HG03520 (cell line): ENCODE data around the gene NATD1.
"Not testable (repeated sequence)": the region's sequence is repeated elsewhere in the genome, so short reads cannot be mapped to it uniquely, and the experiment has no call there.

Experiments
- ATAC-seq: cut with Tn5 transposase; IDR thresholded peaks from one replicate; pipeline ENCODE4 v1.9.1; 2021; ENCODE audit warnings: mild to moderate bottlenecking, moderate library complexity; ENCODE audit not compliant: unreplicated experiment

The NATD1 gene

DNA sequence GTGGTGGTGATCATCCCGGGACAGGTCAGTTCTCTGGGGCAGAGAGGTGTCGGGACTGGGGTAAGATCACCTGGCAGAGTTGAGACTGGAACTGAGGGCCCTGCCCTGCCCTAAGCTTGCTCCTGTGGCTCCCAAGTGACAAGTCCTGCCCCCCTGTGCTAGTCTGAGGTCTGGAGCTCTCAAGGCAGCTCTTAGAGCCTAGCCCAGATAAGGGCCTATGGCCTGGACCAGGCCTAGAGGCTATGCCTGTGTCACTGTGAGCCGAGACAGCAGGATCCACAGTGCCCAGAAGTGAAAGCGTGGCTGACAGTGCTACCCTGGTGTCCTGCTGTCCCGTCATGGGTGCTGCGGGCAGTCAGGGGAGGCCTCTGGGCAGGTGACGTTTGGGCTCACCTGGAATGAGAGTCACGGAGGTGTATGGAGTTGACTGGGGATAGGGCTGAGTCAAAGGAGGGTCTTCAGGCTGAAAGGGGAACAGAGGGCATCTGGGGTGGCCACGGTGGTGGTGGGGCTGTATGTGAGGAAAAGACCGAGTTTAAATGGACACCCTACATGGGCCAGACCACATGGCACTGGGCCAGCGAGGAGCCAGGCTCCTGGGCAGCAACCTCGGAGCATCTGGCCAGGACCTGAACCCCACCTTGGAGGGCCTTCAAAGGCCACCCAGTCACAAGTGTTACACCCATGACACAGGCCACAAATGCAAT lies 5.5 kb downstream of the NATD1 start:
- ATAC-seq: no peak

DNA sequence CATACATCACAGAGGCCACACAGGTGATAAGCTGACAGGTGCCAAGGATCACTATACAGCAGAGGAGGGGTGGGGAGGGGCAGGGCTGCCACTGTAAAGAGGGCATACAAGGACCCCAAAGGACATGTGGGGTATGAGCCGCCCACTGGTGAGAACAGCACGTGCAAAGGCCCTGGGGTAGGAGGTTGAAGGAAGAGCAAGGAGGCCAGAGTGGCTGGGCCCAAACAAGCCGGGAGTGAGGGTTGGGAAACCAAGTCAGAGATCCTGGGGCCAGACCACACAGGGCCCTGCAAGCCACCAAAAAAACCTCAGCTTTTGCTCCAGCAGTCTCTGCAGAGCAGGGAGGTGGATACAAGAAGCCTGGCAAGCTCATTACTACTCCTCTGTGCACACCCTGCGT lies 6.5 kb downstream of the NATD1 start:
- no peak for ATAC-seq

DNA sequence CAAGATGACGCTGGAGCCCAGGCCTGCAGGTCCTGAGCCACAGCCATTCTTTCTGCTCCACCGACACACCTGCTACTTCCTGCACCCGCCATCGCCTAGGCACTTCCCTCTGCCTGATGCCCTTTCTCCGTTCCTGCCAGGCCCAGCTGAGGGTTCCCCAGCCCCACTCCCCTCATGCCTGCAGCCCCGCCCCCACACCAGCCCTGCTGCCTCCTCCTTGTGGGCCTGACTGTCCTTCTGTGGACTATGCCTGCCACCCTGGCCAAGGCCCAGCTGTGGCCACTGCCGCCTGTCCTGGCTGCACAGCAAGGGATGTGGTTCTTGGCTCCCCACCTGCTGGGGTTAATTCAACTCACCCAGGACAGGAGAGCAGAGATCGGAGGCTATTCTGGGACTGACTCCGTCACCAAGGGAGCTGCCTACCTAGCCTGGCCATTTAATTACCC lies 7.5 kb downstream of the NATD1 start:
- no peak for ATAC-seq

DNA sequence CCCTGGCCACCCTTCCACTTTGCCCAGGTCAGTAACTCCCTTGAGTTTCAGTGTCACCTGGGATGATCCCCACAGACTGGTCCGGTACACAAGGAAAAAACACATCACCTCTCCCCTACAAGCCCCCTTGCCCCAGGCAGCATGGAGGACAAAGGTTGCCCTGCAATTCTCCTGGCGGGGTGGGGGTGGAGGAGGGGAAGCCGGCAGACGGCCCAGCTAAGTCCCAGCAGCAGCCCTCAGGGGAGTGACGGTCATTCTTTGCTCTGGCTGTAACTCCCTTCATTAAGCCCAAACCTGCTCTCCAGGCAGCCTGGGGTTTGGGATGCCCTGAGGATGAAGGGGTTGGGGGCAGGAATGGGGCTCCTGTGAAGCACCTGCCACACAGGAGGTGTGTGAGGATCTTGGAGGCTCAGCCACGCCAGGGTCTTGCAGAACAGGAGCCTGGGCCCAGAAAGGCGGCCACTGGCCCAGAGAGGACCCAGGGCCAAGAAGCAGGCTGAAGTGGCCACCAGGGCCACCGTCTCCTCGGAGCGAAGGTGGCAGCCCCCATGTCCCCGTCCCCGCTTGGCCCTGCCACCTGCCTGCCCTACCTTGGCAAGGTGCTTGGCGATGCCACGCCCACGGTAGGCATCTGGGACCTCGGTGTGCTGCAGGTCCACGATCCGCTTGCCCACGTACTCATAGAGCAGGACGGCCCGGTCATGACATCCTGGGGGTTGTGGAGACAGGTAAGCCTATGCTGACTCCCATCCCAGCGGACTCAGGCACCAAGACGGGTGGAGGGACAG lies 9.5 kb downstream of the NATD1 start:
- no peak for ATAC-seq

- ATAC-seq: no peak
Observed at GRCh38 chr17:21242780-21243515, 10.3 kb downstream of the NATD1 start.

DNA sequence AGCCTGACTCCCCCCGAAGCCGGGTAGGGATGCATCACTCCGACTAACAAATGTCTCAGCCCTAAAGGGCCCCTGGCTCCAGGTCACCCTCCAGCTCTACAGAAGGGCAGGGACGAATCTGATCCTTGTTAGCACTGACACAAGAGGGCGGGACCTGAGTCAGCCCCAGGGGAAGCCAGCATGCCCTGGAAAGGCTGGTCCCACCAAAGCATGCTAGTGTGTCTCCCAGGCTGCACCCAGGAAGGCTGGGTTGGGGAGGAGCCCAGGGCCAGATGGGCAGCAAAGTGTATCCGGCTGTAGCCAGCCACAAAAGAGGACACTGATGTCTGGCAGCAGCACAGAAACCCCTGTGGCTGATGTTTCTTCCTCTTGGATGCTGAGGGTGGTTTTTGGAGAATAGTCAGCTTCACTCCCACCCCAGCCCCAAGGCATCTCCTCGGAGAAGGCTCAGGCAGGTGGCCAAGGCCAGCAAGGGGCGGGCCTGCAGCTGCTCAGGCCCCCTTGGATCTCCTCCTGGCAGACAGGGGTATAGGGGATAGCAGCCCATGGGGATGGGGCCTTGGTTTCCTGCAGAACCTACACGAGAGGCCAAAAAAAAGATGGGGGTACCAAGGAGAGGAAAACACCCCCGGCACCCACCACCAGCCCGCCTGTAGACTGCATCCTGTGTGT lies 11.0 kb downstream of the NATD1 start:
- ATAC-seq: no peak

DNA sequence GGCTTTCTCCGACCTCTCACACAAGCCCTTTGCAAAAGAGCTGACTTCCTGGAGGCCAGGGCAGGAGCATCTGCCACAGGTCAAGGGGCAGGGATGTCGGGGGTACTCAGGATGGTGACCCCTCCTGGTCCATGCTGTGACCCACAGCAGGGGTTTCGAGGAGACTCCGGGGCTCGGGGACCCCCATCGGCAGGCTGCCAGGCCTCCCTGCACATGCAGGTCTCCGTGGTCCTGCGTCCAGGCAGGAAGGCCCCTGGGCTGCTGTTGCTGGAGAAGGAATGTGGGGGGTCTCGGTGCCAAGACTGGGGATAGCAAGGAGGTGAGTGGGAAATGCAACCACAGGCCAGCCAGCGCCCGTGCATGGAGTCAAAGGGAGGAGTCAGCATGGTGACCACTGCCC lies 11.6 kb downstream of the NATD1 start:
- ATAC-seq: no peak

DNA sequence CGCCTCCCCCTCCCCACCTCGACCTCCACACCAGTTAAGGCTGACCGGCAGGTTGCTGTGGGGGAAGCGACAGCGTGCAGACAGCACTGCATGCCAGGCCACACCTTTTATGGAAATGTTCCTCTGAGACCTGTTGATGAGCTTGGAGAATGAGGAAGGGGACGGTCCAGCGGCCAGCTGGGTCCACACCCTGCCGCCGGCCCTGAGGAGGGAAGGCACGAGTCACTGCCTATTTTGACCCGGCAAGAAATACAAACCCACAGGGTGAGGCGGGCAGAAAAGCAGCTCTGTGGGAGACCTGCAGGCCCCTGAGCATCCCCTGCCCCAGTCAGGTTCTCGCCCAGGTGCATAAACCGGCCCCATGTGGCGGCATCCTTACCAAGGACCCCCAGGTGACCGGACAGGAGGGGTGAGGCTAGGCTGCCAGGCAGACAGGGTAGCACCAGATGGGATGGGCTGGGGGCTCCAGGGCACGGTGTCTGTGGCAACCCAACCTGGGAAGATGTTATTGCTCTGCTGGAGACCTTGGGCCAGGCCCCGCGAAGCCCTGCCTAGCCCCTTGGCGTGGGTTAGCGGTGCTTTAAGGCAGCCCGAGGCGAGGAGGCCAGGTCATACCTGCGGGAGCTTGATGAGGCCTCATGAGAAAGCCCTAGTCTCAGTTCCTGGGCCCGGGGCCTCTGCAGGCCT lies 12.7 kb downstream of the NATD1 start:
- ATAC-seq: no peak

DNA sequence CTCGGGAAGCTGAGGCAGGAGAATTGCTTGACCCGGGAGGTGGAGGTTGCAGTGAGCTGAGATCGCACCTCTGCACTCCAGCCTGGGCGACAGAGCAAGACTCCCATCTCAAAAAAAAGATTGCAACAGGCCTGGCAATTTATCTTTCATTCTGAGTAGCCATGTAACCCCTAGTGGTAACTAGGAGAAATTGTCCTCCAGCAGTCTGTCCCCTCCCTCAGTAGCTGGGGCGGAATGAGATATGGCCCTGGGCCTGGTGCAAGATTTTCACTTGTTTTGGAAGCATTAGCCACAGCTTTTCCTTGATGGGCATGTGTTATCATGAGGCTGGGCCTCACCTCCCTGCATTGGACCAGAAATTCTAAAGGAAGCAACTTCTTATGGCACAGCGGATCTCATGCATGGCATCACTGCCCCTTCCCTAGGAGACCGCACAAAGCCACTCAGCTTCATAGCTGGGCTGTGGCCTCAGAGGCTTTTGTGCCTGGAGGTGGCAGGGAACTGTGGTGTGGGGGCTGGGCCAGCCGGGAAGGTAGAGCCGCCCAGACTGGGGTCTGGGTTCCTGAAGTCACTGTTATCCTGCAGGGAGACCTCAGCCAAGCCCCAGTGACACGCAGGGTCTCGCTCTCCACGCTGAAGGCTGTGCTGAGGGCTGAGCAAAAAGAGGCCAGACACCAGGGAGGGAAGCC lies 13.4 kb downstream of the NATD1 start:
- ATAC-seq: no peak

DNA sequence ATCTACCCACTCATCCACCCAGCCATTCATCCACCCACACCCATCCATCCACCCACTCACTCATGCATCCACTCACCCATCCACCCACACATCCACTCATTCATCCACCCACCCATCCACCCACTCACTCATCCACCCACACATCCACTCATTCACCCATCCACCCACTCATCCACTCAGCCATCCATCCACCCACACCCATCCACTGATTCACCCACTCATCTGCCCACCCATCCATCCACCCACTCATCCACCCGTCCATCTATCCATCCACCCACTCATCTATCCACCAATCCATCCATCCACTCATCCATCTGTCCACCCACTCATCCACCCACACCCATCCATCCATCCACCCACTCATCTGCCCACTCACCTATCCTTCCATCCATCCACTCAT lies 17.3 kb downstream of the NATD1 start:
- no peak for ATAC-seq

DNA sequence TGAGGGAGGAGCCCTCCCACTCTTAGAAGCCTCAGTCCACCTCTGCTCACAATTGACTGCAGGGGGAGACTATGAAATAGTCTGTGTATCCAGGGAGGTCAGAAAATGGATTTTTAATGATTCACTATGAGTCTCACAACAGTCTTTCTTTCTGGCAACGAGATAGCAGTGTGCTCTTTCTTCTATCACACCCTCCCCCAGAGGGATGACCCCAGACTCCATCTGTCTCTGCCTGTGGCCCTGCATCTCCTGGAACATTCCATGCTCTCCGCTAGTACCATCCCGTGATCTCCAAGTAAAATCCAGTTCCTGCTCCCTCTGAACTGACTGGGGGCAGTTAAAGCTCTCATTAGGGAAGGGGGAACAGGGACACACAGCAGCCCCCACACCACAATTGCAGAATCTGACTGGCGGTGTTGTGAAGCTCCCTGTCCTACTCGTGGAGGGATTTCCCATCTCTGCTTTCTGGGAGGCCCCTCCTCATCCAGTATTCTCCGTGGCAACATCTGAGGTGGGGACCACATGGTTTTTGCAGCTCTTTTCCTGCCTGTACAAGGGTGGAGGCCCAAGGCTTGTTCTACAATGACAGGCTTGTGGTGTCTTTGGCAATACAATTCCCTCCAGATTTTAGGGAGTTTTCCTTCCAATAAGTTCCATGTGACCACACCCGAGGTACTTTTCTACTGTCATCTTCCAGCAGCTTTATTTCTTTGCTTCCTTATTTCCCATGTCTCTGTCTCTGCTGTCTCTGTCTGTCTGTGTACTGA lies 19.4 kb downstream of the NATD1 start:
- no peak for ATAC-seq

DNA sequence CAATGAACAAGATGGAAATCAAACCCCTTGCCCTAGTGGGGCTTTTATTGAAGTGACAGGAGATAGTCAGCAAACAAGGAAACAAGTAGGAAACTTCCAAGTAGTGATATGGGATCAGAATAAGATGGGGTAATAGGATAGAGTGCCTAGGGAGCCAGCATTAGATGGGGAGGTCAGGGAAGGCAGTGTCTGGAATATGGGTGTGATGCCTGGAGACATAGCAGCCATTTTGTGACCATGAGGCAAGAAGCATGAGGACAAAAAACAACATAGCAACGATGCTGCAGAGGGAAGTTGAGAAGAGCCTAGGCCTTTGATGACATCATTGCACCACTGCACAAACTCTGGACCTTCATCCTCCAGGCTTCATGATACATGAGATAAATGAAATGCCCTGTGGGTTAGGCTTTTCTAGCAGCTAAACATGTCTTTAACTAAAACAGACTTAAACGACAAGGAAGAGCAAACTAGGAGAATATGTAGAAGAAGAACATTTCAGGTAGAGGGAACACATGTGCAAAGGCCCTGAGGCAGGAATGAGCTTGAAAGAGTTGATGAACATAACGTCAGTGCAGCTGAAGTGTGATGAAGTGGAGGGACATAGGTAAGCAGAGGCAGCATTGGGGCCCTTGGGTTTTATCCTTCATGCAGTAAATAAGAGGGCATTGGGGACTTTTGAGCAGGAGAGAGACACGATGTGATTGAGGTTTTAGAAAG lies 21.0 kb downstream of the NATD1 start:
- ATAC-seq: no peak

DNA sequence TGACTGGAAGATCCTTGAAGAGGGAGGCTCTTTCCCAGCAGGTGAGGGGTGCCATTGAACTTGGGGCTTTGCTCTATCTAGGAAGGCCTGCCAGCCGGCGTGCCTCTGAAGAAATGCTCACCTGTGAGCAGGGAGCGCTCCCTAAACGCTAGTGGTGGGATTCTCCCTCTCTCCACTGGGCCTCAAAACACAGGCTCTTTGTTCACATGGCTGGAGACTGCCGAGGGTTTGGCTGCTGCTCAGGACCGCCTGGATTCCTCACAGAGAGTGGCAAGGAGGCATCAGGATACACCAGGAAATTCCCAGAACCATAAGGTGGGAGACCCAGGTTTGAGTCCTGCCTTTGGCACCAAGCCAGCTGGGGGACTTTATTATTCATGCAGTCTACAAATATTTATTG lies 21.7 kb downstream of the NATD1 start:
- ATAC-seq: no peak

GRCh38 chr17:21228845-21229244 lies 24.4 kb downstream of the NATD1 start:
- ATAC-seq: no peak

GRCh38 chr17:21228111-21228510 lies 25.1 kb downstream of the NATD1 start:
- ATAC-seq: no peak

- not testable (repeated sequence) for ATAC-seq
Observed at GRCh38 chr17:21227277-21227676, 25.9 kb downstream of the NATD1 start.

- no peak for ATAC-seq
Observed at GRCh38 chr17:21223086-21223485, 30.1 kb downstream of the NATD1 start.

GRCh38 chr17:21218831-21219380 lies 34.3 kb downstream of the NATD1 start:
- no peak for ATAC-seq
